OCI-M1 (cell line): ENCODE data around the gene SCNN1B.

Experiments used
- DNase-seq: peaks from one replicate; lab custom pipeline; 2025; lab: John Stamatoyannopoulos, UW

SCNN1B gene

GRCh38 chr16:23321206-23321875 lies 19.2 kb downstream of the SCNN1B start:
- DNase-seq: no peak

- no peak for DNase-seq
These were observed 21.3 kb downstream of the SCNN1B start for GRCh38 chr16:23323224-23324030.

GRCh38 chr16:23324727-23325126 lies 22.6 kb downstream of the SCNN1B start:
- DNase-seq: no peak

- no peak for DNase-seq
These were observed 25.7 kb downstream of the SCNN1B start for GRCh38 chr16:23327836-23328235.

- no peak for DNase-seq
These were observed 28.1 kb downstream of the SCNN1B start for GRCh38 chr16:23330161-23330560.

- DNase-seq: no peak
These were observed 28.6 kb downstream of the SCNN1B start for GRCh38 chr16:23330583-23331249.

- DNase-seq: no peak
These were observed 31.0 kb downstream of the SCNN1B start for GRCh38 chr16:23333034-23333579.

GRCh38 chr16:23333831-23334456 lies 31.8 kb downstream of the SCNN1B start:
- DNase-seq: no peak

GRCh38 chr16:23334457-23334853 lies 32.4 kb downstream of the SCNN1B start:
- no peak for DNase-seq

- no peak for DNase-seq
These were observed 32.8 kb downstream of the SCNN1B start for GRCh38 chr16:23334950-23335349.

- DNase-seq: no peak
These were observed 35.9 kb downstream of the SCNN1B start for GRCh38 chr16:23337836-23338550.

- no peak for DNase-seq
These were observed 37.7 kb downstream of the SCNN1B start for GRCh38 chr16:23339787-23340186.

GRCh38 chr16:23342083-23342640 lies 40.1 kb downstream of the SCNN1B start:
- no peak for DNase-seq

GRCh38 chr16:23343643-23344612 lies 41.8 kb downstream of the SCNN1B start:
- DNase-seq: no peak

GRCh38 chr16:23345237-23345636 lies 43.1 kb downstream of the SCNN1B start:
- no peak for DNase-seq

GRCh38 chr16:23348579-23349469 lies 46.7 kb downstream of the SCNN1B start:
- no peak for DNase-seq

- DNase-seq: no peak
These were observed 49.3 kb downstream of the SCNN1B start for GRCh38 chr16:23351360-23351759.

- DNase-seq: peak; percentile 55
These were observed 51.3 kb downstream of the SCNN1B start for GRCh38 chr16:23353440-23353839.

- no peak for DNase-seq
These were observed 52.1 kb downstream of the SCNN1B start for GRCh38 chr16:23354246-23354645.
